ENCODE data around the gene SRGN.

DNA sequence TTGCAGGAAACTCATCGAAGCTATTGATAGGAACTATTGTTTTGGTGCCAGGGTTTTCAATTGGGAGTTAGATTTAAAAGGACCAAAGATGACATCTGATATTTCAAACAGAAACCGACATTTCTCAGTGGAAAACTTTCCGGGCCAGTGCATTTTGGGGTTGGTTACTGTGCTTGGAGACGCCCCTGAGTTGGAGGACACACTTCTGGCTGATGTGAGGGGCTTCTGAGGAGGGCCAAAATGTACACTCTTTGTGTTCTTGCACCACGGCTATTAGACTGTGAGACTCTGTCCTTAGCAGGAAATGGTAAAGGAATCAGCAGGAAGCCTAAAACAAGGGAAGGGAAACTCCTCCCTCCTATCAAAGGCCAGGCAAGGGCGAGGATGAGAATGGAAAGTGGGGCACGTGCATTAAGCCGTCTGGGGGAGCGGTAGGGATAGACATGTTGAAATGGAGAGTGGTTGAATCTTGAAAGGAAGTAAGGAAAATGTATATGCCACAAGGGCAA is 1.8 kb upstream of the SRGN start:
- TF ChIP-seq, protein P1, sequence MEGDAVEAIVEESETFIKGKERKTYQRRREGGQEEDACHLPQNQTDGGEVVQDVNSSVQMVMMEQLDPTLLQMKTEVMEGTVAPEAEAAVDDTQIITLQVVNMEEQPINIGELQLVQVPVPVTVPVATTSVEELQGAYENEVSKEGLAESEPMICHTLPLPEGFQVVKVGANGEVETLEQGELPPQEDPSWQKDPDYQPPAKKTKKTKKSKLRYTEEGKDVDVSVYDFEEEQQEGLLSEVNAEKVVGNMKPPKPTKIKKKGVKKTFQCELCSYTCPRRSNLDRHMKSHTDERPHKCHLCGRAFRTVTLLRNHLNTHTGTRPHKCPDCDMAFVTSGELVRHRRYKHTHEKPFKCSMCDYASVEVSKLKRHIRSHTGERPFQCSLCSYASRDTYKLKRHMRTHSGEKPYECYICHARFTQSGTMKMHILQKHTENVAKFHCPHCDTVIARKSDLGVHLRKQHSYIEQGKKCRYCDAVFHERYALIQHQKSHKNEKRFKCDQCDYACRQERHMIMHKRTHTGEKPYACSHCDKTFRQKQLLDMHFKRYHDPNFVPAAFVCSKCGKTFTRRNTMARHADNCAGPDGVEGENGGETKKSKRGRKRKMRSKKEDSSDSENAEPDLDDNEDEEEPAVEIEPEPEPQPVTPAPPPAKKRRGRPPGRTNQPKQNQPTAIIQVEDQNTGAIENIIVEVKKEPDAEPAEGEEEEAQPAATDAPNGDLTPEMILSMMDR (IDR thresholded peaks at IDR 0.05) = no peak
- TF ChIP-seq POLR2A (IDR thresholded peaks at IDR 0.05) = peak in 1 of 2 donors; percentile 20

Measured in heart left ventricle (tissue), 13 donors.